ENCODE results near the gene SRSF12. TPM values are rescaled to one million over a fixed set of nuclear protein-coding genes. Genes with fewer than 3 reads are reported as not detected.

SRSF12 gene
- total RNA-seq, 1 donor from 2014 or later, result 14.7 TPM

DNA sequence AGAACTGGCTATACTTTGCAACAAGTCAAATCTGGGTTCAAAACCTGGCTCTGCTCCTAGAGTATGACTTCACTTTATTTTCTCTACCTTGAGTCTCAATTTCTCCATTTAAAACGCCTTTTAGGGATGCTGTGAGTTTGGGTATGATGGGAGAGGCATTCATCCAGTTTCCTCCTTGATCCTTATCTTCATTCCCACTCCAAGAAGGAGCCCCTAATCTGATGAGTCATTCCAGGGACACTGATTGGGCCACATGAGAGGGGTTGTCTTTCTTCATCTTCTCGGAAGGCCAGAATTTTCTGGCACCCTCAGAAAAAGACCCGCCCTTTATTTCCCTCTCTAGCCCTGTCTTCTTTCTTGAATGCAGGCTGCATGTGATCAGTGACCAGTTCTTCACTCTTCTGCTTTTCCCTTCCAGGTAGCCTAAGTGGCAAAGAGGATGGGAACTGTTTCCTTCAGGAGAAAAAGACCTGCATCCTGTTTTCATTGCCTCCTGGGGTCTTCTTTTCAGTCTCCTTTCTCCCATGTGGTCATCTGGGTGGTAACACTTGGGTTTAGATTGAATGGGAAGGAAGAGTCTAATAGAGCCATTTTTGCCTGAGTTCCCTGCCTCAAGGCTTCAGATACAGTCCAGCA is 69.5 kb downstream of the SRSF12 start:
- H3K9me3 Mint-ChIP-seq, result no peaks in the 10 kb centered on the region
- peaks cover 20% of the 10 kb centered on the region for H3K4me1 Mint-ChIP-seq
- no peak overlapping the region for H3K4me3 Mint-ChIP-seq
- no peak for TF ChIP-seq CTCF (IDR thresholded peaks at IDR 0.05; ENCODE audit: unreplicated experiment)
- H3K27me3 Mint-ChIP-seq (ENCODE audit: low read depth), result no peaks in the 10 kb centered on the region
- no peak overlapping the region for H3K27ac Mint-ChIP-seq
- DNase-seq (ENCODE audit: low spot score in 2 of 2, unreplicated experiment in 2 of 2), result no peak
- H3K36me3 Mint-ChIP-seq, result no peaks in the 10 kb centered on the region

DNA sequence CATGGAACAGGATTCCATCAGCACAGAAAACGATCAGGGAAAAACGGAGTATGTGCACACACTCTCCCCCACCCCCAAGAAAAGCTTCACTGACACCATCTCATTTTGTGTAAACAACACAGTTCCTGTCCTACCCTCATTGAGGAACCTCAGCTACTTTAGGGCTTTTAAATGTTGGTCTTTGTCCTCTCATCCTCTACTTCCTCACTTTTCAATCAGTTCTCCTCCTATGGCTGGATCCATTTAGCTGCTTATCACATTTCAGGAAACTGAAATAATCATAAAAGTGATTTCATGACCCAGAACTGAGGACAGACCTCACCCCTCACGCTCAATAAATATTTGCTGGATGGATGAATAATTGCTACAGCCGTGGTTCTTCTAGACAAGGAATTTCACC is 70.4 kb downstream of the SRSF12 start:
- no peaks in the 10 kb centered on the region for H3K27me3 Mint-ChIP-seq (ENCODE audit: low read depth)
- H3K4me1 Mint-ChIP-seq, result peaks cover 20% of the 10 kb centered on the region
- no peak for DNase-seq (ENCODE audit: low spot score in 2 of 2, unreplicated experiment in 2 of 2)
- no peaks in the 10 kb centered on the region for H3K36me3 Mint-ChIP-seq
- H3K9me3 Mint-ChIP-seq, result no peaks in the 10 kb centered on the region
- no peak overlapping the region for H3K4me3 Mint-ChIP-seq
- TF ChIP-seq CTCF (IDR thresholded peaks at IDR 0.05; ENCODE audit: unreplicated experiment), result no peak
- peak overlapping the region; percentile 51 for H3K27ac Mint-ChIP-seq

Other genes with a start within 250 kb of the SRSF12 start
- gene RNGTT, start 154.5 kb downstream of the SRSF12 start, total RNA-seq, result 15.6 to 16.5 TPM (median 16.0 TPM) in 3 replicates
- gene PNRC1, start 37.3 kb downstream of the SRSF12 start, total RNA-seq, result 184 to 206 TPM (median 190 TPM) in 3 replicates
- gene PM20D2, start 28.0 kb upstream of the SRSF12 start, total RNA-seq, result 13.0 to 13.8 TPM (median 13.7 TPM) in 3 replicates
- not detected in 3 replicates for gene GABRR1, start 99.3 kb upstream of the SRSF12 start, total RNA-seq
- gene GABRR2, start 197.2 kb upstream of the SRSF12 start, total RNA-seq, result 0.75 to 1.3 TPM (median 0.87 TPM) in 3 replicates
- gene UBE2J1, start 234.7 kb upstream of the SRSF12 start, total RNA-seq, result 32.2 to 35.0 TPM (median 34.2 TPM) in 3 replicates

Data from mesothelial cell of epicardium (in vitro differentiated cells).